Choroid plexus epithelial cell (primary cell): Measurements from ENCODE around the gene TOP3A.

Experiments
- DNase-seq: peaks from one replicate; pipeline ENCODE4 v3.0.0-alpha.2; 2010; ENCODE audit warnings: low read depth
- H3K4me3 ChIP-seq: 2 replicates; pipeline ENCODE4 v1.5.1; 2011; ENCODE audit warnings: low read depth, mild to moderate bottlenecking, control low read depth, low read length, moderate library complexity
- CTCF ChIP-seq: conservative IDR thresholded peaks from 2 replicates; pipeline ENCODE4 v1.5.1; 2011; ENCODE audit warnings: low read depth, mild to moderate bottlenecking, control low read depth, inconsistent platforms, low read length, moderate library complexity

TOP3A gene

GRCh38 chr17:18278867-18279266 is 35.9 kb downstream of the TOP3A start:
- TF ChIP-seq CTCF, result no peak
- DNase-seq, result peak; percentile 76
- no peak overlapping the region for H3K4me3 ChIP-seq

GRCh38 chr17:18277076-18277475 is 37.7 kb downstream of the TOP3A start:
- DNase-seq, result no peak
- no peak overlapping the region for H3K4me3 ChIP-seq
- no peak for TF ChIP-seq CTCF

- TF ChIP-seq CTCF, result no peak
Measured at GRCh38 chr17:18270046-18270931, 44.5 kb downstream of the TOP3A start.

GRCh38 chr17:18267927-18268711 is 46.7 kb downstream of the TOP3A start:
- no peak overlapping the region for H3K4me3 ChIP-seq
- no peak for TF ChIP-seq CTCF
- peak; percentile 39 for DNase-seq

More at GRCh38 chr17:18270046-18270931, 44.5 kb downstream of the TOP3A start:
- DNase-seq, result no peak
- no peak overlapping the region for H3K4me3 ChIP-seq

- no peak for TF ChIP-seq CTCF
- no peak overlapping the region for H3K4me3 ChIP-seq
- no peak for DNase-seq
Measured at GRCh38 chr17:18267366-18267765, 47.4 kb downstream of the TOP3A start.

GRCh38 chr17:18263885-18264682 is 50.7 kb downstream of the TOP3A start:
- no peak for TF ChIP-seq CTCF
- no peak overlapping the region for H3K4me3 ChIP-seq
- DNase-seq, result no peak
